Esophagus (tissue), 2 donors: ENCODE measurements around the gene ZNF438. TPM values are rescaled to one million over a fixed set of nuclear protein-coding genes. Genes with fewer than 3 reads are reported as not detected.

ENCODE experiments used
- H3K27ac ChIP-seq, 2 donors: one replicate each; pipeline ENCODE4 v1.5.1; 2013; ENCODE audit warnings: low read depth in 2 of 2, mild to moderate bottlenecking in 2 of 2, inconsistent platforms in 1 of 2, low read length in 1 of 2, moderate library complexity in 1 of 2
- H3K27me3 ChIP-seq, 2 donors: one replicate each; pipeline ENCODE4 v1.6.1; 2013; ENCODE audit warnings: low read length in 2 of 2, control low read depth in 1 of 2, mild to moderate bottlenecking in 1 of 2; ENCODE audit not compliant: insufficient read depth in 2 of 2, control insufficient read depth in 1 of 2
- H3K36me3 ChIP-seq, 2 donors: one replicate each; pipeline ENCODE4 v1.6.1; 2013; ENCODE audit warnings: low read length in 1 of 2; ENCODE audit not compliant: control insufficient read depth in 2 of 2, insufficient read depth in 2 of 2
- H3K4me1 ChIP-seq, 2 donors: one replicate each; pipeline ENCODE4 v1.6.1; 2013; ENCODE audit warnings: low read length in 1 of 2; ENCODE audit not compliant: control insufficient read depth in 2 of 2, insufficient read depth in 2 of 2
- H3K4me3 ChIP-seq, 2 donors: one replicate each; pipeline ENCODE4 v1.5.1; 2013; ENCODE audit warnings: low read length in 2 of 2, mild to moderate bottlenecking in 2 of 2, low read depth in 1 of 2, moderate library complexity in 1 of 2
- H3K9me3 ChIP-seq, 2 donors: one replicate each; pipeline ENCODE4 v1.6.1; 2013; ENCODE audit warnings: mild to moderate bottlenecking in 2 of 2, low read depth in 1 of 2, low read length in 1 of 2, moderate library complexity in 1 of 2; ENCODE audit not compliant: control insufficient read depth in 2 of 2, insufficient read depth in 1 of 2
- WGBS, 2 donors: extraction: QIAGEN DNeasy Blood & Tissue Kit; methylation state at CpG; one replicate each; pipeline ENCODE4 v1.1.7; 2013; 5-methylcytosine and 5-hydroxymethylcytosine counted together
- polyA plus RNA-seq, 2 donors: library from polyadenylated mRNA; stranded (reverse); fragments of 200-250 nt; gene quantifications; one replicate each; pipeline ENCODE4 v1.2.3, GENCODE V29; 2013
- donor health status: healthy with polysubstance abuse.
- donor health status: Bipolar disorder and iron deficiency.

The ZNF438 gene
- polyA plus RNA-seq, 2 donors, result 3.0 to 3.2 TPM

GRCh38 chr10:30870896-30871295, 160.8 kb downstream of the ZNF438 start:
- Histone ChIP-seq H3K4me3 (no peak overlapping the region), H3K27me3 (no peaks in the 10 kb centered on the region), H3K27ac (no peak overlapping the region), H3K4me1 (no peaks in the 10 kb centered on the region), H3K36me3 (peaks cover 0 to 3% of the 10 kb centered on the region in 2 donors), H3K9me3 (no peaks in the 10 kb centered on the region)
- 82 to 84% methylated on average over 2 of the region's 2 CpGs for WGBS, 2 donors

DNA sequence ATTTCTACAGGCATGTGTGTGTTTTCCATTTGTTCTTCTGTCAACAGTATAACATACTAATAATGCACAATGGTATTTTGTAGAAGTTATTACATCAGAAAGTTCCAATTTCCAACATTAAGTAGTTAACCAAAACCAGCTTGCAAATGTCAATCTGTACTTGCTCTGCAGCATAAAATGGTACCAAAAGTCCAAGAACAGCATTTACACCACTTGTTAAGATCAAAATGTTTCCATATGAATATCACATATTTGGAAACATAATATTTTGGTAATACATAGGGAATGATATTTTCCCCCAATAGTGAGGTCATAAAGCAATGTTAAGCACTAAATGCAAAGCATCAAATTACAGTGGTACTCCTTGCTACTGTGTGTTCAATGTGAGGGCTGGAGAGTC, 162.1 kb downstream of the ZNF438 start:
- H3K36me3 ChIP-seq, result no peaks in the 10 kb centered on the region
- H3K4me3 ChIP-seq, result no peak overlapping the region
- H3K27ac ChIP-seq, result no peak overlapping the region
- no peaks in the 10 kb centered on the region for H3K27me3 ChIP-seq
- no peaks in the 10 kb centered on the region for H3K4me1 ChIP-seq
- no peaks in the 10 kb centered on the region for H3K9me3 ChIP-seq

DNA sequence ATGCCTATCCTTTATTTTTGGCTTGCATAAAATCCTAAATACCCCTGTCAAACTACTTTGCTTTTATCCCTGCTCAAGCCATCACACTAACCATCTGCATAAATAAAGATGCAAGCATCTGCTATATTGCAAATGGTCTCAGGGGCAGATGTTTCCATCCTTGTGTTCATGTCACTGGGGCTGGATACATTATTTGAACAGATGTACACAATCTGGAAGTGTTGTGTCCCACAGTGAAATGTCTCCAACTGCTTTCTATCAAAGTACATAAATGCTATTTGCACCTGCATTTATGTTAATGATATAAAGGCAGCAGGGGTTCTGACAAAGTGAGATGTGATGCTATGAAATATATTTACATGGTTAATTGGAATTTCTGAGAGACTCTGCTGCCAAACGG, 163.1 kb downstream of the ZNF438 start:
- no peaks in the 10 kb centered on the region for H3K4me1 ChIP-seq
- WGBS, 2 donors, result 73 to 81% methylated on average over 1 of the region's 1 CpG
- H3K9me3 ChIP-seq, result no peaks in the 10 kb centered on the region
- H3K36me3 ChIP-seq, result no peaks in the 10 kb centered on the region
- no peak overlapping the region for H3K4me3 ChIP-seq
- H3K27me3 ChIP-seq, result no peaks in the 10 kb centered on the region
- H3K27ac ChIP-seq, result no peak overlapping the region

DNA sequence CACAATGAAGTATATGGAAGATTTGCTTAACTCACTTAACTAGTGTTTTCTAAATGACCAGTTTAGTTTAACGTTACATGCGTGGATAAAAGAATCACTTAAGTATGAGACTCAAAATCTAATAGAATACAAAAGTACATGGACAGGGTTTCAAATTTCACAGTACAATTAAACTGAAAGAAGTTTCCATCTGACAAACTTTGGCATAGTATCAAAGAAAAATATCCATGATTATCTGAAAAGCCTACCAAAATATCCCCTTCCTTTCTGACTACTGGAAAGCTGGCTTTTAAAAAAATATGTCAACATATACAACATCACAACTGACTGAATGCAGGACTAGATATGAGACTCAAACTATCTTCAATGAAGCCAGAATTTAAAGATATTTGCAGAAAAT, 164.8 kb downstream of the ZNF438 start:
- H3K27me3 ChIP-seq, result no peaks in the 10 kb centered on the region
- H3K4me1 ChIP-seq, result no peaks in the 10 kb centered on the region
- no peaks in the 10 kb centered on the region for H3K9me3 ChIP-seq
- H3K4me3 ChIP-seq, result no peak overlapping the region
- no peak overlapping the region for H3K27ac ChIP-seq
- H3K36me3 ChIP-seq, result no peaks in the 10 kb centered on the region
- WGBS, 2 donors, result 95% methylated on average over 2 of the region's 2 CpGs

DNA sequence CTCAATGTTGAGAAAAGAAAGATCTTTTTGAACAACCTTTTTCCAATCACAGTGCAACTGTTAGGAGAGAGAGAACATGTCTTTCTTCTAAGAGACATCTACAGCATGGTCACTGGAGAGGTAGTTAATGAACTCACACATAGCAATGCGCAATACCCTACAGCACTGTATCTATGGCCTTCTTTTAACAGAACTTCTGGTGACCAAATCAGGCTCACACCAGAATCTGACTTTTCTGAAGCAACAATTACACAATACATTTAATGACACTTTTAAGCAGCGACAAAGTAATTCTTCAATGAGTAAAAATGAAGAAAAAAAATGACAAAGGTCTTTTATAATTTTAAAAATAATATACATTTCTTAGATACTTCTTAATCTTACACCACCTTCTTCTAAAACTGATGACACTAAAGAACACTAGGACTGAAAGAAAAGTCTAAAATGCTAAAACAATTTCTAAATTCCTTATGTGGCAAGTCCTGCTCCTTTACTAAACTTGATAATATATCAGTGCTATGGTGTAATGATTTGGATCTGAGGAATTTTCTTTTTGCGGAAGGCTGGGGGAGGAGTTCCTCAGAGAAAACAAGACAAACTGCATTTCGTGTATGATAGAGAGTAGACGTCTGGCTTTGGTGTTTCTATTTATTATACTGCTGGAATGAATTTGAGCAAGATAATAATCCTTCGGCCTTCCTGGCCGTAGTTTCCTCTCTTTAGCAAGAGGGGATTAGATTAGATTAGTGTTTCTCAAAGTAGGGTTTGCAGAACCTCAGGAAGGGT, 166.3 kb downstream of the ZNF438 start:
- H3K27ac ChIP-seq, result no peak overlapping the region
- no peaks in the 10 kb centered on the region for H3K9me3 ChIP-seq
- H3K27me3 ChIP-seq, result no peaks in the 10 kb centered on the region
- H3K36me3 ChIP-seq, result no peaks in the 10 kb centered on the region
- no peaks in the 10 kb centered on the region for H3K4me1 ChIP-seq
- WGBS, 2 donors, result 69% methylated on average over 7 of the region's 7 CpGs
- no peak overlapping the region for H3K4me3 ChIP-seq

DNA sequence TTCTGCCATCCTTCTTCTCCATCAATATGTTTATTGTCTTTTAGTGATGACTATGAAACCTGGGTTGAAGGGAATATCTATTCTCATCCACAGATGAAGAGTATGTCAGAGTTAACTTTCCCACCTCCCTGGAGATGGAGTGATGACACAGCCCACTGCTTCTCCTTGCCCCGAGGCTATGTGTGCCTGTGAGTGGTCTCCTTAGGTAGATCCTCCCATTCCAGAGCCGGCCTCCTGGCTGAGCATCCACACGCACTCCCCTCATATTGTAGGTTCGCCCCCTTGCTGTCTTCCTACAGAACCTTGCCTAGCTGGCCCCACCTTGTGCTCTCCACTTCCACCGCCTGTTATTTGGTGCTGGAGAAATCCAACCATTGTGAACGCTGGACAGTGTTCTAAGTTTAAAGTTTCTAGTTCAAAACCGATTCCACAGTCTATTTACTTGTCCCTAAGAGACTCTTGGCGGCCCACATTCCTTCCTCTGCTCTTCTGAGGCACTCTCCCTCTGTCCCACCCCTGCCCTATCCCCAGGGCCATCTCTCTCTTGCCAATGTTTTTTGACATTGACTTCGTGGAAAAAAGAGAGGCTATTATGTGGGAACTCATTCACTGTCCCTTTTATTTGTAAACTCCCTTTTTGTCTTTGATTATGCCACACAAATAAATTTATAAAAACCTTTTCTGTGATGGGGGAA, 168.0 kb downstream of the ZNF438 start:
- Histone ChIP-seq H3K36me3 (no peaks in the 10 kb centered on the region), H3K9me3 (no peaks in the 10 kb centered on the region), H3K27me3 (no peaks in the 10 kb centered on the region), H3K27ac (peak overlapping the region in 1 of 2 donors; percentile 55), H3K4me1 (no peaks in the 10 kb centered on the region), H3K4me3 (no peak overlapping the region)
- 86 to 87% methylated on average over 9 of the region's 9 CpGs for WGBS, 2 donors

- Histone ChIP-seq H3K9me3 (no peaks in the 10 kb centered on the region), H3K36me3 (peaks cover 0 to 2% of the 10 kb centered on the region in 2 donors), H3K4me3 (no peak overlapping the region), H3K27me3 (no peaks in the 10 kb centered on the region), H3K27ac (no peak overlapping the region), H3K4me1 (no peaks in the 10 kb centered on the region)
- WGBS, 2 donors, result 83 to 84% methylated on average over 2 of the region's 2 CpGs
These were observed 169.2 kb downstream of the ZNF438 start for GRCh38 chr10:30862486-30862885.

DNA sequence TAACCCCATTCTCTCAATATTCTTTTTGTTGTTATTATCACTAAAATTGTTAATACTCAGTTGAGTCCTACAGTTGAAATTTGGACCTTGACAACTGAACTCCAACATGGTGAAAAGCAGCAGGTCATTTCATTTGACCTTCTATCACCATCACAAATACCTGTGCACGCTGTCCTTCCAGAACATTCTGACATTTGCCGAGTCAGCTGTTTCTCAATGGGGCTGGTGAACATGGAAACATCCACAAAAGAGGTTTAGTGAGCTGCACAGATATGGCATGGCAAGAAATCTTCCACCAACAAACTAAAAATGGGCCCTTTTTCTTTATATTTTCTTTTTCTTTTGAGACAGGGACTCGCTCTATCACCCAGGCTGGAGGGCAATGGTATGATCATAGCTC, 169.7 kb downstream of the ZNF438 start:
- Histone ChIP-seq H3K27me3 (no peaks in the 10 kb centered on the region), H3K4me1 (no peaks in the 10 kb centered on the region), H3K36me3 (peaks cover 0 to 2% of the 10 kb centered on the region in 2 donors), H3K4me3 (no peak overlapping the region), H3K9me3 (no peaks in the 10 kb centered on the region), H3K27ac (no peak overlapping the region)
- WGBS, 2 donors, result 97 to 100% methylated on average over 3 of the region's 3 CpGs

- Histone ChIP-seq H3K9me3 (no peaks in the 10 kb centered on the region), H3K4me3 (no peak overlapping the region), H3K4me1 (no peaks in the 10 kb centered on the region), H3K27me3 (no peaks in the 10 kb centered on the region), H3K36me3 (peaks cover 0 to 2% of the 10 kb centered on the region in 2 donors), H3K27ac (no peak overlapping the region)
- WGBS, 2 donors, result 81 to 88% methylated on average over 1 of the region's 1 CpG
These were observed 170.4 kb downstream of the ZNF438 start for GRCh38 chr10:30861221-30861620.

GRCh38 chr10:30858499-30858898, 173.2 kb downstream of the ZNF438 start:
- peaks cover 0 to 2% of the 10 kb centered on the region in 2 donors for H3K36me3 ChIP-seq
- H3K27me3 ChIP-seq, result no peaks in the 10 kb centered on the region
- no peak overlapping the region for H3K4me3 ChIP-seq
- no peaks in the 10 kb centered on the region for H3K9me3 ChIP-seq
- peak overlapping the region in 1 of 2 donors; percentile 31 for H3K27ac ChIP-seq
- no peaks in the 10 kb centered on the region for H3K4me1 ChIP-seq
- 60 to 76% methylated on average over 2 of the region's 2 CpGs for WGBS, 2 donors
